ENCODE measurements around the gene ARHGEF17. TPM values are rescaled to one million over a fixed set of nuclear protein-coding genes. Genes with fewer than 3 reads are reported as not detected.
"Not testable (repeated sequence)": the region's sequence is repeated elsewhere in the genome, so short reads cannot be mapped to it uniquely, and the experiment has no call there.

ARHGEF17 gene
- total RNA-seq, 1 donor from 2014 or later: 0.05 TPM

GRCh38 chr11:73268671-73269271, 39.3 kb upstream of the ARHGEF17 start:
- Mint-ChIP-seq H3K27me3 (ENCODE audit: insufficient read depth) (peaks cover 20% of the 10 kb centered on the region), H3K36me3 (ENCODE audit: low read depth) (no peaks in the 10 kb centered on the region), H3K4me3 (no peak overlapping the region), H3K9me3 (no peaks in the 10 kb centered on the region), H3K27ac (no peak overlapping the region), H3K4me1 (ENCODE audit: low read depth) (no peaks in the 10 kb centered on the region)
- DNase-seq (ENCODE audit: low spot score): no peak
- intact Hi-C loops (cut with micrococcal nuclease): no loop called here

- Mint-ChIP-seq H3K27ac (no peak overlapping the region), H3K36me3 (ENCODE audit: low read depth) (no peaks in the 10 kb centered on the region), H3K27me3 (ENCODE audit: insufficient read depth) (peaks cover 18% of the 10 kb centered on the region), H3K4me1 (ENCODE audit: low read depth) (no peaks in the 10 kb centered on the region), H3K4me3 (no peak overlapping the region), H3K9me3 (no peaks in the 10 kb centered on the region)
- intact Hi-C loops (cut with micrococcal nuclease): no loop called here
- no peak for DNase-seq (ENCODE audit: low spot score)
These were observed 38.5 kb upstream of the ARHGEF17 start for GRCh38 chr11:73269459-73270015.

- no peaks in the 10 kb centered on the region for H3K36me3 Mint-ChIP-seq (ENCODE audit: low read depth)
- H3K9me3 Mint-ChIP-seq: no peaks in the 10 kb centered on the region
- H3K27ac Mint-ChIP-seq: no peak overlapping the region
- intact Hi-C loops (cut with micrococcal nuclease): no loop called here
- no peaks in the 10 kb centered on the region for H3K4me1 Mint-ChIP-seq (ENCODE audit: low read depth)
- peaks cover 16% of the 10 kb centered on the region for H3K27me3 Mint-ChIP-seq (ENCODE audit: insufficient read depth)
- H3K4me3 Mint-ChIP-seq: no peak overlapping the region
- no peak for DNase-seq (ENCODE audit: low spot score)
These were observed 37.8 kb upstream of the ARHGEF17 start for GRCh38 chr11:73270016-73270854.

GRCh38 chr11:73270855-73271477, 37.1 kb upstream of the ARHGEF17 start:
- H3K4me3 Mint-ChIP-seq: no peak overlapping the region
- peaks cover 18% of the 10 kb centered on the region for H3K27me3 Mint-ChIP-seq (ENCODE audit: insufficient read depth)
- no peak overlapping the region for H3K27ac Mint-ChIP-seq
- no peak for DNase-seq (ENCODE audit: low spot score)
- intact Hi-C loops (cut with micrococcal nuclease): no loop called here
- no peaks in the 10 kb centered on the region for H3K4me1 Mint-ChIP-seq (ENCODE audit: low read depth)
- H3K36me3 Mint-ChIP-seq (ENCODE audit: low read depth): no peaks in the 10 kb centered on the region
- H3K9me3 Mint-ChIP-seq: no peaks in the 10 kb centered on the region

GRCh38 chr11:73271478-73271865, 36.6 kb upstream of the ARHGEF17 start:
- H3K9me3 Mint-ChIP-seq; intact Hi-C loops (cut with micrococcal nuclease); DNase-seq (ENCODE audit: low spot score); H3K4me3 Mint-ChIP-seq; H3K4me1 Mint-ChIP-seq (ENCODE audit: low read depth); H3K27ac Mint-ChIP-seq; H3K36me3 Mint-ChIP-seq (ENCODE audit: low read depth): not testable (repeated sequence)
- H3K27me3 Mint-ChIP-seq (ENCODE audit: insufficient read depth): peaks cover 20% of the 10 kb centered on the region

- intact Hi-C loops (cut with micrococcal nuclease): no loop called here
- H3K27ac Mint-ChIP-seq: no peak within 1 kb of the TSS
- H3K4me3 Mint-ChIP-seq: no peak within 1 kb of the TSS
- no peaks in the 10 kb centered on the region for H3K9me3 Mint-ChIP-seq
- no peaks in the 10 kb centered on the region for H3K36me3 Mint-ChIP-seq (ENCODE audit: low read depth)
- no peak for DNase-seq (ENCODE audit: low spot score)
- H3K27me3 Mint-ChIP-seq (ENCODE audit: insufficient read depth): peaks cover 18% of the 10 kb centered on the region
- H3K4me1 Mint-ChIP-seq (ENCODE audit: low read depth): no peaks in the 10 kb centered on the region
These were observed 36.0 kb upstream of the ARHGEF17 start, which contains the start of gene P2RY6 for GRCh38 chr11:73271936-73272679. Gene P2RY6, plus strand, starts transcription at chr11:73272338. Its CDS starts 24,181 bp downstream, at chr11:73296519.

GRCh38 chr11:73272680-73273038, 35.4 kb upstream of the ARHGEF17 start:
- Mint-ChIP-seq H3K9me3 (no peaks in the 10 kb centered on the region), H3K4me3 (no peak overlapping the region), H3K27ac (no peak overlapping the region)

GRCh38 chr11:73273222-73273895, 34.7 kb upstream of the ARHGEF17 start:
- Mint-ChIP-seq H3K36me3 (ENCODE audit: low read depth) (no peaks in the 10 kb centered on the region), H3K4me1 (ENCODE audit: low read depth) (no peaks in the 10 kb centered on the region), H3K4me3 (no peak overlapping the region), H3K27me3 (ENCODE audit: insufficient read depth) (peaks cover 19% of the 10 kb centered on the region), H3K27ac (no peak overlapping the region), H3K9me3 (no peaks in the 10 kb centered on the region)
- no peak for DNase-seq (ENCODE audit: low spot score)
- intact Hi-C loops (cut with micrococcal nuclease): no loop called here

More at GRCh38 chr11:73272680-73273038, 35.4 kb upstream of the ARHGEF17 start:
- H3K4me1 Mint-ChIP-seq (ENCODE audit: low read depth): no peaks in the 10 kb centered on the region
- peaks cover 19% of the 10 kb centered on the region for H3K27me3 Mint-ChIP-seq (ENCODE audit: insufficient read depth)
- H3K36me3 Mint-ChIP-seq (ENCODE audit: low read depth): no peaks in the 10 kb centered on the region
- DNase-seq (ENCODE audit: low spot score): no peak
- intact Hi-C loops (cut with micrococcal nuclease): no loop called here

GRCh38 chr11:73274191-73274590, 33.9 kb upstream of the ARHGEF17 start:
- H3K4me1 Mint-ChIP-seq (ENCODE audit: low read depth); intact Hi-C loops (cut with micrococcal nuclease); H3K27ac Mint-ChIP-seq; H3K36me3 Mint-ChIP-seq (ENCODE audit: low read depth); H3K4me3 Mint-ChIP-seq; H3K9me3 Mint-ChIP-seq; DNase-seq (ENCODE audit: low spot score): not testable (repeated sequence)
- H3K27me3 Mint-ChIP-seq (ENCODE audit: insufficient read depth): peaks cover 23% of the 10 kb centered on the region

- intact Hi-C loops (cut with micrococcal nuclease): no loop called here
- H3K9me3 Mint-ChIP-seq: no peaks in the 10 kb centered on the region
- no peaks in the 10 kb centered on the region for H3K36me3 Mint-ChIP-seq (ENCODE audit: low read depth)
- peaks cover 21% of the 10 kb centered on the region for H3K27me3 Mint-ChIP-seq (ENCODE audit: insufficient read depth)
- no peak for DNase-seq (ENCODE audit: low spot score)
- no peak overlapping the region for H3K27ac Mint-ChIP-seq
- H3K4me1 Mint-ChIP-seq (ENCODE audit: low read depth): no peaks in the 10 kb centered on the region
- H3K4me3 Mint-ChIP-seq: no peak overlapping the region
These were observed 33.2 kb upstream of the ARHGEF17 start for GRCh38 chr11:73274722-73275380.

GRCh38 chr11:73275381-73275750, 32.7 kb upstream of the ARHGEF17 start:
- no peaks in the 10 kb centered on the region for H3K9me3 Mint-ChIP-seq
- no peak for DNase-seq (ENCODE audit: low spot score)
- peaks cover under 1% of the 10 kb centered on the region for H3K4me1 Mint-ChIP-seq (ENCODE audit: low read depth)
- H3K36me3 Mint-ChIP-seq (ENCODE audit: low read depth): no peaks in the 10 kb centered on the region
- H3K4me3 Mint-ChIP-seq: no peak overlapping the region
- no peak overlapping the region for H3K27ac Mint-ChIP-seq
- intact Hi-C loops (cut with micrococcal nuclease): no loop called here
- H3K27me3 Mint-ChIP-seq (ENCODE audit: insufficient read depth): peaks cover 21% of the 10 kb centered on the region

GRCh38 chr11:73277467-73277866, 30.6 kb upstream of the ARHGEF17 start:
- DNase-seq (ENCODE audit: low spot score): no peak
- no peak overlapping the region for H3K27ac Mint-ChIP-seq
- no peaks in the 10 kb centered on the region for H3K9me3 Mint-ChIP-seq
- H3K36me3 Mint-ChIP-seq (ENCODE audit: low read depth): no peaks in the 10 kb centered on the region
- no peak overlapping the region for H3K4me3 Mint-ChIP-seq
- peaks cover 18% of the 10 kb centered on the region for H3K4me1 Mint-ChIP-seq (ENCODE audit: low read depth)
- peaks cover 19% of the 10 kb centered on the region for H3K27me3 Mint-ChIP-seq (ENCODE audit: insufficient read depth)
- intact Hi-C loops (cut with micrococcal nuclease): no loop called here

Measured in activated T-helper 1 cell treated with anti-CD3 and anti-CD28 coated beads, Interleukin-12 subunit alpha, Interleukin-12 subunit beta, Interleukin-2, Interleukin-4 antibody, amounts not matched to agents 30 ng/mL and 10 ng/mL and 1 ng/mL, durations not matched to agents 14 hours and 24 hours and 36 hours (primary cell).